Measurements from ENCODE around the gene PIGO.
A peak's percentile ranks its signal among the peaks of the same experiment; 100 is the strongest.

PIGO gene

GRCh38 chr9:35114113-35114839 is 17.9 kb upstream of the PIGO start:
- H3K27me3 ChIP-seq (ENCODE audit: control insufficient read depth in 1 of 2, insufficient read depth in 2 of 2, low read length in 2 of 2), result no peaks in the 10 kb centered on the region
- H3K4me3 ChIP-seq (ENCODE audit: low read depth in 1 of 2, low read length in 2 of 2), result peak overlapping the region; percentile 17 to 77
- H3K4me1 ChIP-seq (ENCODE audit: insufficient read depth, low read length), result peaks cover 53% of the 10 kb centered on the region
- peak overlapping the region; percentile 78 for H3K27ac ChIP-seq (ENCODE audit: low read depth, low read length)
- H3K9me3 ChIP-seq (ENCODE audit: low read length), result no peaks in the 10 kb centered on the region
- H3K36me3 ChIP-seq (ENCODE audit: insufficient read depth, low read length), result no peaks in the 10 kb centered on the region
- peak overlapping the region; percentile 60 for H3K9ac ChIP-seq (ENCODE audit: low read length)

DNA sequence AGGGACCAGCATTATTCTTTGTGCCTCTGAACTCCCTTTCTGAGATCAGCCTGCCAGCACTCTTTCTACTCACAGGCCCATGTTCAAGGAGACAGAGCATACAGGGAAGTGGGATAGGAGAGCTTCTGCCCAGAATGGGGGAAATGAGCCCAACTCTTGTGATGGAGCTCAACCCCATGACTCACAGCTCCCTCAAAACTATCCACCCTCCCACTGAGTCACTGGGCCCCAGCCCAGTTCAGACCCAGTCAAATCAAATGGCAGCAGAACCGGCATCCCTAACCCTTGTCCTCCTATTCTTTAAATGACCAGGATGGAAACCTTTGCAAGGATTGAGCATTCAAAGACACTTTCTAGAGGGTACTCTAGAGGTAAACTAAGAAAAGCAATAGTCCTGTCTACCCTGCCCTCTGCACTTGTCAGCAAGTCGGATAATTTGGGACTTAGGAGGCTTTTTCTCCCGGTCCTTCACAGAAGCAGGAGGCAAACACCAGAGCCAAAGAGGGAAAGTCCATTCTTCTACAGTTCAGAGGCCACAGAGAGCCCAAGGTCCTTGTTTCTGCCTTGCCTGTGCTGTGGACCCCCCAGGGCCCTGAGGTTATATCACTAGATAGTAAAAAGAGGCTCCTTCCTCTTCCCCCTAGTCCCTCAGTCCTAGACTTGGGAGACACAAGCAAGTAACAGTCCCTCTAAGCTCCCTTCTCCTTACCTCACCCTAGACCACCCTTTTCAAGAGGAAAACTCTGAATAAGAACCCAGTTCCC is 16.0 kb upstream of the PIGO start:
- peaks cover 53% of the 10 kb centered on the region for H3K4me1 ChIP-seq (ENCODE audit: insufficient read depth, low read length)

GRCh38 chr9:35111001-35111933 is 14.9 kb upstream of the PIGO start:
- Histone ChIP-seq H3K9me3 (ENCODE audit: low read length) (no peaks in the 10 kb centered on the region), H3K27ac (ENCODE audit: low read depth, low read length) (peak overlapping the region; percentile 94), H3K36me3 (ENCODE audit: insufficient read depth, low read length) (peaks cover 26% of the 10 kb centered on the region), H3K9ac (ENCODE audit: low read length) (peak overlapping the region; percentile 88), H3K4me3 (ENCODE audit: low read depth in 1 of 2, low read length in 2 of 2) (peak overlapping the region; percentile 58 to 76), H3K4me1 (ENCODE audit: insufficient read depth, low read length) (peaks cover 49% of the 10 kb centered on the region), H3K27me3 (ENCODE audit: control insufficient read depth in 1 of 2, insufficient read depth in 2 of 2, low read length in 2 of 2) (no peaks in the 10 kb centered on the region)

More for the DNA sequence above, 16.0 kb upstream of the PIGO start:
- Histone ChIP-seq H3K36me3 (ENCODE audit: insufficient read depth, low read length) (peaks cover 15% of the 10 kb centered on the region), H3K9ac (ENCODE audit: low read length) (no peak overlapping the region), H3K9me3 (ENCODE audit: low read length) (no peaks in the 10 kb centered on the region), H3K4me3 (ENCODE audit: low read depth in 1 of 2, low read length in 2 of 2) (peak overlapping the region in 1 of 2 donors; percentile 49), H3K27me3 (ENCODE audit: control insufficient read depth in 1 of 2, insufficient read depth in 2 of 2, low read length in 2 of 2) (no peaks in the 10 kb centered on the region), H3K27ac (ENCODE audit: low read depth, low read length) (peak overlapping the region; percentile 94)

DNA sequence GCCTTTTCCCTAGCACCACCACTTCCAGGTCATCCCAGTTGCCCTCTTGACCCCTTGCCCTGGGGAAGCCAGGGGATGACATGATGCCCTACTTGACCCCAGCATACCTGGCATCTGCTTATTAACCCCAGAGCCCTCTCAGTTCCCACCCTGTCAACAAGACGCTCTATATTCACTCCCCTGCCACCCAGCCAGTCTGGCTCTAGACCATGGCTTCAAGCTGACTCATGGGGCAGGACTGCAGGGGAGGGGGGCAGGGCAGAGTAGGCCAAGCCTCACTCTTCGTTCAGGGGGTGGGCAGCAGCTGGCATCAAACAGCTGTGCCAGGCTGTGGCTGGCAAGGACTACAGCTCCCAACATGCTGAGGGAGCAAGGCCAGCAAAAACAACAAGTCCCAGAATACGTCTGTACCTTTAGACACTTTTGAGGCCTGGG is 14.0 kb upstream of the PIGO start:
- Histone ChIP-seq H3K27ac (ENCODE audit: low read depth, low read length) (no peak overlapping the region), H3K27me3 (ENCODE audit: control insufficient read depth in 1 of 2, insufficient read depth in 2 of 2, low read length in 2 of 2) (no peaks in the 10 kb centered on the region), H3K4me1 (ENCODE audit: insufficient read depth, low read length) (peaks cover 46% of the 10 kb centered on the region), H3K36me3 (ENCODE audit: insufficient read depth, low read length) (peaks cover 34% of the 10 kb centered on the region), H3K9me3 (ENCODE audit: low read length) (no peaks in the 10 kb centered on the region), H3K4me3 (ENCODE audit: low read depth in 1 of 2, low read length in 2 of 2) (peak overlapping the region in 1 of 2 donors; percentile 58), H3K9ac (ENCODE audit: low read length) (peak overlapping the region; percentile 88)

- H3K36me3 ChIP-seq (ENCODE audit: insufficient read depth, low read length), result peaks cover 43% of the 10 kb centered on the region
- peaks cover 33% of the 10 kb centered on the region for H3K4me1 ChIP-seq (ENCODE audit: insufficient read depth, low read length)
- no peaks in the 10 kb centered on the region for H3K27me3 ChIP-seq (ENCODE audit: control insufficient read depth in 1 of 2, insufficient read depth in 2 of 2, low read length in 2 of 2)
- H3K4me3 ChIP-seq (ENCODE audit: low read depth in 1 of 2, low read length in 2 of 2), result no peak overlapping the region
- no peaks in the 10 kb centered on the region for H3K9me3 ChIP-seq (ENCODE audit: low read length)
- H3K27ac ChIP-seq (ENCODE audit: low read depth, low read length), result no peak overlapping the region
- no peak overlapping the region for H3K9ac ChIP-seq (ENCODE audit: low read length)
These were observed 12.7 kb upstream of the PIGO start for GRCh38 chr9:35108946-35109575.

GRCh38 chr9:35108461-35108860 is 12.1 kb upstream of the PIGO start:
- Histone ChIP-seq H3K27me3 (ENCODE audit: control insufficient read depth in 1 of 2, insufficient read depth in 2 of 2, low read length in 2 of 2) (no peaks in the 10 kb centered on the region), H3K9ac (ENCODE audit: low read length) (no peak overlapping the region), H3K27ac (ENCODE audit: low read depth, low read length) (no peak overlapping the region), H3K36me3 (ENCODE audit: insufficient read depth, low read length) (peaks cover 43% of the 10 kb centered on the region), H3K9me3 (ENCODE audit: low read length) (no peaks in the 10 kb centered on the region), H3K4me1 (ENCODE audit: insufficient read depth, low read length) (peaks cover 32% of the 10 kb centered on the region), H3K4me3 (ENCODE audit: low read depth in 1 of 2, low read length in 2 of 2) (no peak overlapping the region)

DNA sequence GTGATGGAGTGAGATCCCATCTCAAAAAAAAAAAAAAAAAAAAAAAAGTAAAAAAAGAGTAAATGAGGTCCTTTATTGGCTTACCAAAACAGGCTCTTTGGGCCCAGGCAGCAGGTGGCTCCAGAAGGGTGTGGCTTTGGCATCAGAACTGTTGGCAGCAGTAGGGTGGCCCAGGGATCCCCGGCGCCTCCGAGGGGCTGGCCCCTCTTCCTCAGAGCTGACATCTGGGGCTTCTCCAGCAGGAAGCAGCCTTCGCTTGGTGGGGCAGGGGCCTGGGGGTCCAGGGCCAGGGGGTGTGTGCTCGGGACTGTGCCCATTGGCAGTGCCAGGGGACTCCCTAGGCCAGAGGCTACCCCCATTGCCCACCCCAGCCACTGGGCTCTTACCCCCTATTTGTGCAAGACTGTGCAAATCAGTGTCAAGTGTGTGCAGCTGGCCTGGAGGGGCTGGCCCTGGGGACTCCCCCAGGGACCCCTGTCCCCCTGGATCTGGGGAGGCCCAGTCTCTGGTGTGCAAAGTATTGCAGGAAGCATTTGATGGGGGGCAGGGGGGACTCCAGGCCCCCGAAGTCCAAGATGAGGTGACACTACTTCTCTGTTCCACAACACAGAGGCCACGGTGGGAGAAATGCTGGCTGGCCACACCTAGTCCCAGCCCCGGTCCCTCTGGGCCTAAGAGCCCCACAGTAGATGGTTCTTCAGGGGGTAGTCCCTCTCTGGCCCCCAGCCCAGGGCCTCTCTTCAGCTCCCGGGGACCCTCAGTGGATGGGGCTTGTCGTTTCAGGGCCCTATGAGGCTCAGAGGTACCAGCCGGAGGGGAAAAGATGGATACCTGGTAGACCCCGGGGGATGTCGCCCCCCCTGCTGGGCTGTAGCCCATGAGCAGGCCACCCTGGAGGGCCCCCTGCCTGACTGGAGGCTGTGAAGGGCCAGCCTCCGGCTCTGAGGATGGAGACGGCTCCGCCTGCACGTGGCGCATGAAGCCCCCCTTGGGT is 11.2 kb upstream of the PIGO start:
- no peak overlapping the region for H3K27ac ChIP-seq (ENCODE audit: low read depth, low read length)
- no peak overlapping the region for H3K4me3 ChIP-seq (ENCODE audit: low read depth in 1 of 2, low read length in 2 of 2)
- peaks cover 43% of the 10 kb centered on the region for H3K36me3 ChIP-seq (ENCODE audit: insufficient read depth, low read length)
- no peak overlapping the region for H3K9ac ChIP-seq (ENCODE audit: low read length)
- H3K27me3 ChIP-seq (ENCODE audit: control insufficient read depth in 1 of 2, insufficient read depth in 2 of 2, low read length in 2 of 2), result no peaks in the 10 kb centered on the region
- no peaks in the 10 kb centered on the region for H3K9me3 ChIP-seq (ENCODE audit: low read length)
- H3K4me1 ChIP-seq (ENCODE audit: insufficient read depth, low read length), result peaks cover 31% of the 10 kb centered on the region

DNA sequence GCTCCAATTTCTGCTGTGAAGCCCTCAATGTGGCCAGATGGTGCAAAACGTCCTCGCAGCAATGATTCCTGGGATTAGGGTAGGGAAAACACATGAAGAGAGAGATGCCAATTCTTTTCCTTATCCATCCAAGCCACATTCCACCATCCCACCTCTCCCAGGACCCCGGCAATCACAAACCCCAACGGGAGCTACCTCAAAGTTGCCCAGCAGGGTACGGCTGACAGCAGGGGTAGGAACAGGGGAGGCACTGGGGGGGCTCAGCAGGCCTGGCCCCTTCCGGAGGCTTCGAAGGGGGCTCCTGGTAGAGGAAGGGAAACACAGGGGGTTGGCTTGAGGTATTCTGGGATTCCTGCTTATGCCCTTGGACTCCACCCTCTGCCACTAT is 9.9 kb upstream of the PIGO start:
- peaks cover 45% of the 10 kb centered on the region for H3K36me3 ChIP-seq (ENCODE audit: insufficient read depth, low read length)
- no peak overlapping the region for H3K4me3 ChIP-seq (ENCODE audit: low read depth in 1 of 2, low read length in 2 of 2)
- no peaks in the 10 kb centered on the region for H3K27me3 ChIP-seq (ENCODE audit: control insufficient read depth in 1 of 2, insufficient read depth in 2 of 2, low read length in 2 of 2)
- no peaks in the 10 kb centered on the region for H3K9me3 ChIP-seq (ENCODE audit: low read length)
- H3K9ac ChIP-seq (ENCODE audit: low read length), result no peak overlapping the region
- H3K4me1 ChIP-seq (ENCODE audit: insufficient read depth, low read length), result peaks cover 33% of the 10 kb centered on the region
- H3K27ac ChIP-seq (ENCODE audit: low read depth, low read length), result no peak overlapping the region

DNA sequence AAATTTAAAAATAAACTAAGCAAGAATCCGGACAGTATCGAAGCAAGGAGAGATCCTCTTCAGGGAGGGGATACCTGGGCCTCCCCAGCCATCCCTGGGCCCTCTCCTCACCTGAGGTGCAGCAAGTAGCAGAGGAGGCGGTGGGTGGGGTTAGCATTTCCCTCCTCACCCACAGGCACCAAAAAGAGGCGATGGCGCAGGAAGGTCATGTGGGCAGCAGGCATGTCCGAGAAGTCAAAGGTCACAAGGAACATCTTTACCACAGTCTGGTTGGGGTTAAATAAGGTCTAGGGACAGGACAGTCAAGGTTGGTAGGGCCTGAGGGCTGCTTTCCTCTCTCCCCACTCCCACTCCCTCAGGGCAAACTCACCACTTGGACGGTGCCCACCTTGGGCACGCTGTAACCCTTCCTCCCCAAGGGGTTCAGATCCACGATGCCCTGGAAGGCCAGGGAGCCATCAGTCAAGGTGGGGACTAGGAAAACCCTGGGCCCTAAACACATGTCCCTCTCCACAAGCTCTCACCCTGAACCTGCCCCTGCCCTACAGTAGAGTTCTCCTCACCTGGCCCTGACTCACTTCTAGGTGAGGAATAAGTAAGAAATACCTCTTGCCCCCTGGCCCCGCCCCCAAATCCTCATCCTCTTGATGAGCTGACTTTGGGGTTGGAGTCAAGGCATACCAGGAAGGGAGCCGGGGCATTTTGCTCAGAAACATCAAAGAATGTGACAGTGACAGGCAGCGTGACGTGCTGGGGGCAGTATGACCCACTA is 9.4 kb upstream of the PIGO start:
- Histone ChIP-seq H3K9me3 (ENCODE audit: low read length) (no peaks in the 10 kb centered on the region), H3K4me3 (ENCODE audit: low read depth in 1 of 2, low read length in 2 of 2) (no peak overlapping the region), H3K27ac (ENCODE audit: low read depth, low read length) (no peak overlapping the region), H3K27me3 (ENCODE audit: control insufficient read depth in 1 of 2, insufficient read depth in 2 of 2, low read length in 2 of 2) (no peaks in the 10 kb centered on the region), H3K36me3 (ENCODE audit: insufficient read depth, low read length) (peaks cover 51% of the 10 kb centered on the region), H3K9ac (ENCODE audit: low read length) (no peak overlapping the region), H3K4me1 (ENCODE audit: insufficient read depth, low read length) (peaks cover 29% of the 10 kb centered on the region)
